Caco-2 (cell line): ENCODE results near the gene RAB3B. TPM values are rescaled to one million over a fixed set of nuclear protein-coding genes. Genes with fewer than 3 reads are reported as not detected.

Experiments
- BruUV-seq: library from RNA; stranded (reverse); fragments of 400-500 nt; replicated peaks from 2 replicates; lab custom pipeline; 2021; lab: Mats Ljungman, UMichigan
- CTCF ChIA-PET: fragments of 300-600 bp; sonication (Branson Sonifier 250); formaldehyde crosslinking; loops from one replicate; lab custom pipeline; 2022; ENCODE audit warnings: antibody characterized with exemption; lab: Charles Lee
- POLR2A ChIA-PET: fragments of 300-600 bp; sonication (Branson Sonifier 250); formaldehyde crosslinking; loops from one replicate; lab custom pipeline; 2022; ENCODE audit warnings: antibody characterized with exemption; lab: Charles Lee
- DNase-seq, 2 experiments: peaks; one replicate each; pipeline versions ENCODE4 v3.0.0 to v3.0.0-alpha.2; 2020 to 2022
- H3K27me3 ChIP-seq: replicated peaks from 2 replicates; pipeline ENCODE4 v1.6.0; 2011; ENCODE audit warnings: low read length; ENCODE audit not compliant: control insufficient read depth, insufficient read depth
- H3K36me3 ChIP-seq: 2 replicates; pipeline ENCODE4 v1.5.1; 2011; ENCODE audit warnings: low read length; ENCODE audit not compliant: control insufficient read depth, insufficient read depth
- H3K4me1 ChIP-seq: fragments of 250-450 bp; sonication (Bioruptor Pico); 2 replicates; pipeline ENCODE4 v1.5.1; 2020; ENCODE audit warnings: mild to moderate bottlenecking
- H3K4me3 ChIP-seq: 2 replicates; pipeline ENCODE4 v1.5.1; 2011; ENCODE audit warnings: low read depth, mild to moderate bottlenecking, control low read depth, low read length
- H3K9me3 ChIP-seq: fragments of 250-450 bp; sonication (Bioruptor Pico); 2 replicates; pipeline ENCODE4 v1.5.1; 2020; ENCODE audit warnings: mild to moderate bottlenecking, moderate library complexity
- H3K27ac Mint-ChIP-seq: one replicate; pipeline ENCODE4 v1.8.0; 2022; ENCODE audit warnings: mixed read lengths; ENCODE audit not compliant: unreplicated experiment
- H3K27me3 Mint-ChIP-seq: one replicate; pipeline ENCODE4 v1.8.0; 2022; ENCODE audit warnings: mixed read lengths; ENCODE audit not compliant: insufficient read depth, unreplicated experiment
- H3K36me3 Mint-ChIP-seq: one replicate; pipeline ENCODE4 v1.8.0; 2022; ENCODE audit warnings: mild to moderate bottlenecking, mixed read lengths; ENCODE audit not compliant: insufficient read depth, unreplicated experiment
- H3K4me1 Mint-ChIP-seq: one replicate; pipeline ENCODE4 v1.8.0; 2022; ENCODE audit warnings: low read depth, mixed read lengths; ENCODE audit not compliant: unreplicated experiment
- H3K4me3 Mint-ChIP-seq: one replicate; pipeline ENCODE4 v1.8.0; 2022; ENCODE audit warnings: mild to moderate bottlenecking, moderate library complexity, mixed read lengths; ENCODE audit not compliant: unreplicated experiment
- H3K9me3 Mint-ChIP-seq: one replicate; pipeline ENCODE4 v1.8.0; 2022; ENCODE audit warnings: mixed read lengths; ENCODE audit not compliant: unreplicated experiment
- intact Hi-C: fragments of 100-400 bp; cut with micrococcal nuclease; formaldehyde crosslinking; loops from one replicate; pipeline ENCODE4 v1.10.0; 2022; ENCODE audit not compliant: unreplicated experiment
- total RNA-seq: library from RNA; stranded (reverse); gene quantifications from 2 replicates; pipeline ENCODE4 v1.2.3, GENCODE V29; 2022
- TF ChIP-seq, protein P1 (sequence below), 2 experiments: fragments of 200-600 bp in 1 of 2; IDR thresholded peaks; 1 replicate in 1 of 2; 2 replicates in 1 of 2; pipeline versions ENCODE4 v1.5.1 to v1.8.0; 2011 to 2022; ENCODE audit warnings: antibody characterized with exemption in 1 of 2, control low read depth in 1 of 2, inconsistent platforms in 1 of 2, low read depth in 1 of 2, low read length in 1 of 2, mild to moderate bottlenecking in 1 of 2, moderate library complexity in 1 of 2; ENCODE audit not compliant: insufficient read depth in 1 of 2, severe bottlenecking in 1 of 2, unreplicated experiment in 1 of 2

The RAB3B gene
- total RNA-seq, 1 experiment from 2014 or later: 11.6 TPM

DNA sequence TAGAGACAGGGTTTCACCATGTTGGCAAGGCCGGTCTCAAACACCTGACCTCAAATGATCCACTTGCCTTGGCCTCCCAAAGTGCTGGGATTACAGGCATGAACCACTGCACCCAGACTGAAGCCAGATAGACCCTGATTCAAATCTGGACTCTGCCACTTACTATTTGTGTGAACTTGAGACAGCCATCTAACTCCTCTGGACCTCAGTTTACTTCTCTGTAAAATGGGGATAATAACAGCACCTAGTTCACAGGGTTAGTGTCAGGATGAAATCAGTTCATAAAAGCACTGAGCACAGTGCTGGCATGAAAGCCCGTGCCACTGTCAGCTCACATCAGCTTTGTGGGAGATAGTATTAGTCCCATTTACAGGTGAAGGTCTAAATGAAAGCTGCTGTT is 28.5 kb downstream of the RAB3B start:
- TF ChIP-seq, protein P1, sequence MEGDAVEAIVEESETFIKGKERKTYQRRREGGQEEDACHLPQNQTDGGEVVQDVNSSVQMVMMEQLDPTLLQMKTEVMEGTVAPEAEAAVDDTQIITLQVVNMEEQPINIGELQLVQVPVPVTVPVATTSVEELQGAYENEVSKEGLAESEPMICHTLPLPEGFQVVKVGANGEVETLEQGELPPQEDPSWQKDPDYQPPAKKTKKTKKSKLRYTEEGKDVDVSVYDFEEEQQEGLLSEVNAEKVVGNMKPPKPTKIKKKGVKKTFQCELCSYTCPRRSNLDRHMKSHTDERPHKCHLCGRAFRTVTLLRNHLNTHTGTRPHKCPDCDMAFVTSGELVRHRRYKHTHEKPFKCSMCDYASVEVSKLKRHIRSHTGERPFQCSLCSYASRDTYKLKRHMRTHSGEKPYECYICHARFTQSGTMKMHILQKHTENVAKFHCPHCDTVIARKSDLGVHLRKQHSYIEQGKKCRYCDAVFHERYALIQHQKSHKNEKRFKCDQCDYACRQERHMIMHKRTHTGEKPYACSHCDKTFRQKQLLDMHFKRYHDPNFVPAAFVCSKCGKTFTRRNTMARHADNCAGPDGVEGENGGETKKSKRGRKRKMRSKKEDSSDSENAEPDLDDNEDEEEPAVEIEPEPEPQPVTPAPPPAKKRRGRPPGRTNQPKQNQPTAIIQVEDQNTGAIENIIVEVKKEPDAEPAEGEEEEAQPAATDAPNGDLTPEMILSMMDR (IDR thresholded peaks at IDR 0.05; ENCODE audit: insufficient read depth in 1 of 2, low read depth in 1 of 2, low read length in 1 of 2, severe bottlenecking in 1 of 2, unreplicated experiment in 1 of 2): no peak
- Histone ChIP-seq H3K9me3 (no peaks in the 10 kb centered on the region), H3K4me3 (no peak overlapping the region), H3K27me3 (no peaks in the 10 kb centered on the region), H3K36me3 (no peaks in the 10 kb centered on the region), H3K4me1 (no peaks in the 10 kb centered on the region)
- intact Hi-C loops: no loop called here
- H3K36me3 Mint-ChIP-seq: no peaks in the 10 kb centered on the region
- ChIA-PET CTCF (no interaction called here), POLR2A (no interaction called here)
- no peaks in the 10 kb centered on the region for H3K9me3 Mint-ChIP-seq
- H3K27ac Mint-ChIP-seq: no peak overlapping the region
- H3K27me3 Mint-ChIP-seq: no peaks in the 10 kb centered on the region
- H3K4me3 Mint-ChIP-seq: no peak overlapping the region
- no peak for DNase-seq
- BruUV-seq: no TSS peak
- H3K4me1 Mint-ChIP-seq: peaks cover 5% of the 10 kb centered on the region

DNA sequence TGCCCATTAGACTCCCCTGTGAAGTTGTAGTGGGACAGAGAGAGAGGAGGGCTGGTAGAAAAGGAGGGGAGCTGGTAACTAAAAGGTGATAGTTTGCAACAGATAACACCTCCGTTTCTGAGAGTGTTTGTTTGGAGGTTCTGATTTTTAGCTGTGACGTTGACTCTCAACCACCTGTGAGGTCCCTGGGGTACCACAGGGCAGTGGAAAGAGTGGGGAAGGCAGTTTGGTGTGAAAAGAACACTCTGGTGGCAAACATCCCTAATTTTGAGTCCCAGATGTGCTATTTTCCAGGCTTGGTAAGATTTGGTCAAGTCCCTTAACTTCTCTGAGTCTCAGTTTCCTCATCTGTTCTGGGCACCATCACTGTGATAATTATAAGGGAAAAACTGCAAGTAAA is 29.3 kb downstream of the RAB3B start:
- H3K27me3 ChIP-seq: no peaks in the 10 kb centered on the region
- ChIA-PET POLR2A (no interaction called here), CTCF (no interaction called here)
- Mint-ChIP-seq H3K27ac (no peak overlapping the region), H3K9me3 (no peaks in the 10 kb centered on the region), H3K27me3 (no peaks in the 10 kb centered on the region), H3K4me3 (no peak overlapping the region), H3K4me1 (peaks cover 6% of the 10 kb centered on the region), H3K36me3 (no peaks in the 10 kb centered on the region)
- no peaks in the 10 kb centered on the region for H3K4me1 ChIP-seq
- H3K9me3 ChIP-seq: no peaks in the 10 kb centered on the region
- DNase-seq: no peak
- H3K4me3 ChIP-seq: no peak overlapping the region
- no peaks in the 10 kb centered on the region for H3K36me3 ChIP-seq
- TF ChIP-seq, protein P1 (IDR thresholded peaks at IDR 0.05; ENCODE audit: insufficient read depth in 1 of 2, low read depth in 1 of 2, low read length in 1 of 2, severe bottlenecking in 1 of 2, unreplicated experiment in 1 of 2): no peak
- intact Hi-C loops: no loop called here
- BruUV-seq: no TSS peak

DNA sequence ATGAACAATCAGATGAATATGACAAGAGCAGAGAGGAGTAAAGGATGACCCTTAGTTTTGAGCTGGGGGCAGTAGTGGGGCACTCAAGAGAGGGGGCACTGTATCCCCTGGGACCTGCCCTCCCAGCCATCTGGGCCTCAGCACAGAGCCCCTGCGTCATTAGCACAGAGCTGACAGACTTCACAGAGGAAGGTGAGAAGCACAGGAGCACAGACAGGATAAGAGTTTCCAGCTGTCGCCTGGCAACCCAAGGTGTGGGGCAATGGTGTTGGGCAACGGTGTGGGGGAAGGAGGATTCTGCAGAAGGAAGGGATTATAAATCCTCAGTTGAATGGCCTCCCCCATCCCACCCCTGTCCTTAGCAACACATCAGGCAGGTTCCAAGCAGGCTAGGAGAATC is 30.2 kb downstream of the RAB3B start:
- Mint-ChIP-seq H3K27ac (no peak overlapping the region), H3K36me3 (no peaks in the 10 kb centered on the region), H3K4me3 (no peak overlapping the region), H3K9me3 (no peaks in the 10 kb centered on the region), H3K4me1 (peaks cover 6% of the 10 kb centered on the region), H3K27me3 (no peaks in the 10 kb centered on the region)
- CTCF ChIA-PET: no interaction called here
- no peaks in the 10 kb centered on the region for H3K9me3 ChIP-seq
- H3K27me3 ChIP-seq: no peaks in the 10 kb centered on the region
- no peak for DNase-seq
- intact Hi-C loops: no loop called here
- no TSS peak for BruUV-seq
- no peak overlapping the region for H3K4me3 ChIP-seq
- H3K4me1 ChIP-seq: no peaks in the 10 kb centered on the region
- no peaks in the 10 kb centered on the region for H3K36me3 ChIP-seq
- TF ChIP-seq, protein P1 (IDR thresholded peaks at IDR 0.05; ENCODE audit: insufficient read depth in 1 of 2, low read depth in 1 of 2, low read length in 1 of 2, severe bottlenecking in 1 of 2, unreplicated experiment in 1 of 2): no peak
- POLR2A ChIA-PET: no interaction called here
